Tibial nerve (tissue), 3 donors: ENCODE results near the gene GAB1.

ENCODE experiments used
- CTCF ChIP-seq, 5 experiments: fragments of 200-600 bp in 3 of 5; fragments of 450-650 bp in 2 of 5; sonication (generic) in 3 of 5; IDR thresholded peaks; one replicate each; pipeline ENCODE4 v1.5.1; 2016 to 2019; ENCODE audit warnings: antibody characterized with exemption in 5 of 5, mild to moderate bottlenecking in 3 of 5, moderate library complexity in 2 of 5
- POLR2A ChIP-seq, 2 donors: fragments of 450-650 bp; IDR thresholded peaks; one replicate each; pipeline ENCODE4 v1.6.1; 2017; ENCODE audit warnings: antibody characterized with exemption in 2 of 2, mild to moderate bottlenecking in 2 of 2, moderate library complexity in 2 of 2

GRCh38 chr4:143320113-143320512 lies 16.6 kb upstream of the GAB1 start:
- no peak for TF ChIP-seq POLR2A (IDR thresholded peaks at IDR 0.05)
- TF ChIP-seq CTCF (IDR thresholded peaks at IDR 0.05) = no peak
